PC-9 (cell line): ENCODE results near the gene EMP3. TPM values are rescaled to one million over a fixed set of nuclear protein-coding genes. Genes with fewer than 3 reads are reported as not detected.

Experiments used
- BruUV-seq: library from RNA; stranded (reverse); fragments of 400-500 nt; replicated peaks from 2 replicates; lab custom pipeline; 2021; lab: Mats Ljungman, UMichigan
- CTCF ChIA-PET: fragments of 300-600 bp; sonication (Branson Sonifier 250); formaldehyde crosslinking; loops from one replicate; lab custom pipeline; 2022; ENCODE audit warnings: antibody characterized with exemption; lab: Charles Lee
- POLR2A ChIA-PET: fragments of 300-600 bp; sonication (Branson Sonifier 250); formaldehyde crosslinking; loops from one replicate; lab custom pipeline; 2022; ENCODE audit warnings: antibody characterized with exemption; ENCODE audit not compliant: unreplicated experiment; lab: Charles Lee
- DNase-seq, 2 experiments: peaks; one replicate each; pipeline versions ENCODE4 v3.0.0 to v3.0.0-alpha.2; 2015 to 2022; ENCODE audit warnings: mixed read lengths in 1 of 2
- H2AFZ ChIP-seq: fragments of 200-600 bp; sonication (generic); 2 replicates; pipeline ENCODE4 v1.8.1; 2017; ENCODE audit warnings: antibody characterized with exemption
- H3F3A ChIP-seq: fragments of 200-600 bp; sonication (generic); 2 replicates; pipeline ENCODE4 v1.8.1; 2017; ENCODE audit warnings: antibody characterized with exemption, mild to moderate bottlenecking, low read depth; ENCODE audit not compliant: insufficient read depth
- H3K27ac ChIP-seq: fragments of 200-600 bp; sonication (generic); 2 replicates; pipeline ENCODE4 v1.6.1; 2016; ENCODE audit warnings: mixed run types
- H3K27me3 ChIP-seq: fragments of 200-600 bp; sonication (generic); 2 replicates; pipeline ENCODE4 v1.6.1; 2016; ENCODE audit warnings: low read depth, mixed run types; ENCODE audit not compliant: insufficient read depth
- H3K36me3 ChIP-seq: fragments of 200-600 bp; sonication (generic); 2 replicates; pipeline ENCODE4 v1.6.1; 2016; ENCODE audit warnings: low read depth, mixed run types
- H3K4me1 ChIP-seq: fragments of 200-600 bp; sonication (generic); replicated peaks from 2 replicates; pipeline ENCODE4 v1.6.1; 2016; ENCODE audit warnings: mixed run types; ENCODE audit not compliant: insufficient read depth
- H3K4me2 ChIP-seq: fragments of 200-600 bp; sonication (generic); 2 replicates; pipeline ENCODE4 v1.6.1; 2017; ENCODE audit warnings: mixed run types
- H3K4me3 ChIP-seq: fragments of 200-600 bp; sonication (generic); 2 replicates; pipeline ENCODE4 v1.6.1; 2016; ENCODE audit warnings: mixed run types
- H3K79me2 ChIP-seq: fragments of 200-600 bp; sonication (generic); 2 replicates; pipeline ENCODE4 v1.6.1; 2017; ENCODE audit warnings: low read depth, mixed run types
- H3K9me2 ChIP-seq: fragments of 200-600 bp; sonication (generic); 2 replicates; pipeline ENCODE4 v1.8.1; 2017; ENCODE audit warnings: mild to moderate bottlenecking; ENCODE audit not compliant: insufficient read depth
- H3K9me3 ChIP-seq: fragments of 200-600 bp; sonication (generic); 2 replicates; pipeline ENCODE4 v1.8.1; 2016; ENCODE audit warnings: low read depth; ENCODE audit not compliant: insufficient read depth
- H4K20me1 ChIP-seq: fragments of 200-600 bp; sonication (generic); 2 replicates; pipeline ENCODE4 v1.8.1; 2017; ENCODE audit not compliant: insufficient read depth
- EZH2 ChIP-seq: fragments of 200-600 bp; sonication (generic); IDR thresholded peaks from 2 replicates; pipeline ENCODE4 v1.8.0; 2017; ENCODE audit warnings: antibody characterized with exemption, low read depth
- intact Hi-C: fragments of 100-400 bp; cut with micrococcal nuclease; formaldehyde crosslinking; loops from one replicate; pipeline ENCODE4 v1.10.0; 2022; ENCODE audit not compliant: unreplicated experiment
- total RNA-seq: library from RNA; stranded (reverse); gene quantifications from 2 replicates; pipeline ENCODE4 v1.2.3, GENCODE V29; 2021
- TF ChIP-seq, protein P1 (sequence below): fragments of 200-600 bp; sonication (generic); conservative IDR thresholded peaks from 2 replicates; pipeline ENCODE4 v1.6.1; 2017; ENCODE audit warnings: mixed run types, antibody characterized with exemption, mild to moderate bottlenecking, moderate library complexity

Gene EMP3
- total RNA-seq, 1 experiment from 2014 or later: 56.3 TPM

GRCh38 chr19:48284896-48285295, 40.5 kb upstream of the EMP3 start:
- H3K27me3 ChIP-seq: no peaks in the 10 kb centered on the region
- CTCF ChIA-PET: no interaction called here
- peaks cover 5% of the 10 kb centered on the region; the same call in 1 of the 2 replicates for H3K9me3 ChIP-seq
- H3K9me2 ChIP-seq: no peaks in the 10 kb centered on the region
- H3K4me3 ChIP-seq: no peak overlapping the region
- H2AFZ ChIP-seq: no peak overlapping the region
- peaks cover 56% of the 10 kb centered on the region for H3F3A ChIP-seq
- H3K4me2 ChIP-seq: no peak overlapping the region
- no peak for DNase-seq
- intact Hi-C loops: no loop called here
- H3K79me2 ChIP-seq: no peaks in the 10 kb centered on the region
- TF ChIP-seq, protein P1, sequence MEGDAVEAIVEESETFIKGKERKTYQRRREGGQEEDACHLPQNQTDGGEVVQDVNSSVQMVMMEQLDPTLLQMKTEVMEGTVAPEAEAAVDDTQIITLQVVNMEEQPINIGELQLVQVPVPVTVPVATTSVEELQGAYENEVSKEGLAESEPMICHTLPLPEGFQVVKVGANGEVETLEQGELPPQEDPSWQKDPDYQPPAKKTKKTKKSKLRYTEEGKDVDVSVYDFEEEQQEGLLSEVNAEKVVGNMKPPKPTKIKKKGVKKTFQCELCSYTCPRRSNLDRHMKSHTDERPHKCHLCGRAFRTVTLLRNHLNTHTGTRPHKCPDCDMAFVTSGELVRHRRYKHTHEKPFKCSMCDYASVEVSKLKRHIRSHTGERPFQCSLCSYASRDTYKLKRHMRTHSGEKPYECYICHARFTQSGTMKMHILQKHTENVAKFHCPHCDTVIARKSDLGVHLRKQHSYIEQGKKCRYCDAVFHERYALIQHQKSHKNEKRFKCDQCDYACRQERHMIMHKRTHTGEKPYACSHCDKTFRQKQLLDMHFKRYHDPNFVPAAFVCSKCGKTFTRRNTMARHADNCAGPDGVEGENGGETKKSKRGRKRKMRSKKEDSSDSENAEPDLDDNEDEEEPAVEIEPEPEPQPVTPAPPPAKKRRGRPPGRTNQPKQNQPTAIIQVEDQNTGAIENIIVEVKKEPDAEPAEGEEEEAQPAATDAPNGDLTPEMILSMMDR: no peak
- TF ChIP-seq EZH2: no peak
- peaks cover under 1% of the 10 kb centered on the region for H3K4me1 ChIP-seq
- no TSS peak for BruUV-seq
- no peak overlapping the region for H3K27ac ChIP-seq
- H4K20me1 ChIP-seq: no peaks in the 10 kb centered on the region; the same call in none of the 2 replicates
- POLR2A ChIA-PET: no interaction called here
- H3K36me3 ChIP-seq: peaks cover 41% of the 10 kb centered on the region

GRCh38 chr19:48287748-48288147, 37.6 kb upstream of the EMP3 start:
- intact Hi-C loops: no loop called here
- ChIA-PET POLR2A (no interaction called here), CTCF (interaction anchor here (0.5 to 0.8 kb wide), 2 partner anchors 16 to 426 kb away, joined by 5 to 6 read pairs; no protein-coding TSS in a partner anchor)
- H3K9me2 ChIP-seq: no peaks in the 10 kb centered on the region
- H3K4me3 ChIP-seq: no peak overlapping the region
- H3K27me3 ChIP-seq: no peaks in the 10 kb centered on the region
- H3K36me3 ChIP-seq: peaks cover 30% of the 10 kb centered on the region
- H3K27ac ChIP-seq: no peak overlapping the region
- no peak for DNase-seq
- H2AFZ ChIP-seq: no peak overlapping the region
- TF ChIP-seq, protein P1: no peak
- TF ChIP-seq EZH2: no peak
- no peaks in the 10 kb centered on the region; the same call in 1 of the 2 replicates for H4K20me1 ChIP-seq
- peaks cover 63% of the 10 kb centered on the region for H3F3A ChIP-seq
- no TSS peak for BruUV-seq
- H3K4me2 ChIP-seq: no peak overlapping the region
- H3K79me2 ChIP-seq: no peaks in the 10 kb centered on the region
- peaks cover 13% of the 10 kb centered on the region for H3K4me1 ChIP-seq
- peaks cover 5% of the 10 kb centered on the region; the same call in 1 of the 2 replicates for H3K9me3 ChIP-seq

DNA sequence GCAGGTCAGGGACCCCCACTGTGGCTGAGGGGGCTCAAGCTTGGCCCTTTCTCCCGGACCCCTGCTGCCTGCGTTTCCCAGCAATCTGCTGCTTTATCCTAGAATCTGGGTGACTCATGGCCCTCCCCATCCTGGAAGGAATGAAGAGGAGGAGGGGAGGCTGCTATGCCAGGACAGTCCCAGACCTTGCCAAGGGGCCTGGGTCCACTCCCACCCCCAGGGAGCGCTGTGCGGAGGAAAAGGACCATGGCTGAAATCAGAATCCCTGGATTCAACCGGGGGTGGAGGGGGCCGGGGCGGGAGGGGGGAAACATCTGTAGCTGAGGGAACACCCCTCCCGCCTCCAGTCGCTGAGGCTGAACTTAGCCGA, 35.0 kb upstream of the EMP3 start:
- H3K27me3 ChIP-seq: no peaks in the 10 kb centered on the region
- BruUV-seq: no TSS peak
- H4K20me1 ChIP-seq: no peaks in the 10 kb centered on the region; the same call in 1 of the 2 replicates
- peaks cover 59% of the 10 kb centered on the region for H3F3A ChIP-seq
- H3K36me3 ChIP-seq: peaks cover 16% of the 10 kb centered on the region
- H3K4me3 ChIP-seq: peak overlapping the region; percentile 70; the same call in 1 of the 2 replicates
- H3K4me2 ChIP-seq: peak overlapping the region; percentile 99
- peaks cover 13% of the 10 kb centered on the region for H3K4me1 ChIP-seq
- H3K79me2 ChIP-seq: no peaks in the 10 kb centered on the region
- intact Hi-C loops: loop anchor here (5.0 kb wide), 1 partner anchor 42 kb away; no protein-coding TSS in a partner anchor
- peak; percentile 53 to 55 for DNase-seq
- 0 out of 2 replicates have a peak, but pooled peaks cover 5% of the 10 kb centered on the region for H3K9me3 ChIP-seq
- H2AFZ ChIP-seq: peak overlapping the region; percentile 67
- ChIA-PET CTCF (interaction anchor here (0.5 to 1.6 kb wide), 3 partner anchors 18 to 73 kb away, joined by 3 to 6 read pairs (median 3); no protein-coding TSS in a partner anchor), POLR2A (interaction anchor here (0.6 kb wide), 2 partner anchors 18 to 20 kb away, joined by 5 to 33 read pairs; no protein-coding TSS in a partner anchor)
- TF ChIP-seq, protein P1: no peak
- no peak for TF ChIP-seq EZH2
- no peaks in the 10 kb centered on the region for H3K9me2 ChIP-seq
- no peak overlapping the region for H3K27ac ChIP-seq
